ENCODE measurements around the gene GNA12.
A peak's percentile ranks its signal among the peaks of the same experiment; 100 is the strongest.

The GNA12 gene

GRCh38 chr7:2811476-2812113, 32.5 kb downstream of the GNA12 start:
- TF ChIP-seq, protein P1, sequence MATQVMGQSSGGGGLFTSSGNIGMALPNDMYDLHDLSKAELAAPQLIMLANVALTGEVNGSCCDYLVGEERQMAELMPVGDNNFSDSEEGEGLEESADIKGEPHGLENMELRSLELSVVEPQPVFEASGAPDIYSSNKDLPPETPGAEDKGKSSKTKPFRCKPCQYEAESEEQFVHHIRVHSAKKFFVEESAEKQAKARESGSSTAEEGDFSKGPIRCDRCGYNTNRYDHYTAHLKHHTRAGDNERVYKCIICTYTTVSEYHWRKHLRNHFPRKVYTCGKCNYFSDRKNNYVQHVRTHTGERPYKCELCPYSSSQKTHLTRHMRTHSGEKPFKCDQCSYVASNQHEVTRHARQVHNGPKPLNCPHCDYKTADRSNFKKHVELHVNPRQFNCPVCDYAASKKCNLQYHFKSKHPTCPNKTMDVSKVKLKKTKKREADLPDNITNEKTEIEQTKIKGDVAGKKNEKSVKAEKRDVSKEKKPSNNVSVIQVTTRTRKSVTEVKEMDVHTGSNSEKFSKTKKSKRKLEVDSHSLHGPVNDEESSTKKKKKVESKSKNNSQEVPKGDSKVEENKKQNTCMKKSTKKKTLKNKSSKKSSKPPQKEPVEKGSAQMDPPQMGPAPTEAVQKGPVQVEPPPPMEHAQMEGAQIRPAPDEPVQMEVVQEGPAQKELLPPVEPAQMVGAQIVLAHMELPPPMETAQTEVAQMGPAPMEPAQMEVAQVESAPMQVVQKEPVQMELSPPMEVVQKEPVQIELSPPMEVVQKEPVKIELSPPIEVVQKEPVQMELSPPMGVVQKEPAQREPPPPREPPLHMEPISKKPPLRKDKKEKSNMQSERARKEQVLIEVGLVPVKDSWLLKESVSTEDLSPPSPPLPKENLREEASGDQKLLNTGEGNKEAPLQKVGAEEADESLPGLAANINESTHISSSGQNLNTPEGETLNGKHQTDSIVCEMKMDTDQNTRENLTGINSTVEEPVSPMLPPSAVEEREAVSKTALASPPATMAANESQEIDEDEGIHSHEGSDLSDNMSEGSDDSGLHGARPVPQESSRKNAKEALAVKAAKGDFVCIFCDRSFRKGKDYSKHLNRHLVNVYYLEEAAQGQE (IDR thresholded peaks at IDR 0.05; ENCODE audit: insufficient read depth in 1 of 2, low read depth in 2 of 2, low read length in 2 of 2): peak; percentile 52 to 55; a peak in 2 of 4 replicates
- TF ChIP-seq FOXP2 (optimal IDR thresholded peaks at IDR 0.05; ENCODE audit: borderline replicate concordance, extremely low read depth, extremely low read length, insufficient read depth) (no peak), SIN3A (IDR thresholded peaks at IDR 0.05; ENCODE audit: borderline replicate concordance, insufficient read depth, low read length) (no peak), TAF1 (IDR thresholded peaks at IDR 0.05; ENCODE audit: borderline replicate concordance, insufficient read depth, low read length) (no peak)

- TF ChIP-seq SIN3A (IDR thresholded peaks at IDR 0.05; ENCODE audit: borderline replicate concordance, insufficient read depth, low read length) (no peak), POLR2AphosphoS5 (IDR thresholded peaks at IDR 0.05; ENCODE audit: low read depth, low read length) (no peak), FOXP2 (optimal IDR thresholded peaks at IDR 0.05; ENCODE audit: borderline replicate concordance, extremely low read depth, extremely low read length, insufficient read depth) (no peak), TAF1 (IDR thresholded peaks at IDR 0.05; ENCODE audit: borderline replicate concordance, insufficient read depth, low read length) (no peak)
- TF ChIP-seq, protein P1 (IDR thresholded peaks at IDR 0.05; ENCODE audit: insufficient read depth in 1 of 2, low read depth in 2 of 2, low read length in 2 of 2): no peak
Measured at GRCh38 chr7:2810682-2811415, 33.3 kb downstream of the GNA12 start.

DNA sequence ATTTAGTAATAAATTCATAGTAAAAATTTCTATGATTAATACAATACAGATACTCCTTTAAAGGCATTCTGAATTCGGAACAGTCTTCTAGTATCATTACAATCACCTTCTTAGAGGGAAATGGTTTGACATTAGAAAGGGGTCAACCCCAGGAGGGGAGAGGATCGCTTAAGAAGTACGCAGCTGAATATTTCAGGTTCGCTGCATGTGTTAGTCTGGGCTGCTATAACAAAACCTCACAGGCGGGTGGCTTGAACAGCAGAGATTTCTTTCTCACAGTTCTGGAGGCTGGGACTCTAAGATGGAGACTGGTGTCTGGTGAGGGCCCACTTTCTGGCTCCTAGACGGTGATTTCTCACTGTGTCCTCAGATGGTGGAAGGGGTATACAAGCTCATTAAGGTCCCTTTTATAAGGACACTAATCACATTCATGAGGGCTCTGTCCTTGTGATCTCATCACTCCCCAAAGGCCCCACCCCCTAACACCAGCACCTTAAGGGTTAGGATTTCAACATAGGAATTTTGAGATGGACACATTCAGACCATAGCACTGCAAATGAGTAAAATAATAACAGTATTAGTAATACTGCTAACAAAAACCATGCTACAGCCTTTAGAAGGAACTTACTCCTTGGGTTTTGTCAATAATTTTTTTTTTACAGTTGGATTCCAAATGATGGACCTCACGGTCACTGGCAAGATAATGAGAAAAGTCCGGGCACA, 34.0 kb downstream of the GNA12 start:
- TF ChIP-seq POLR2AphosphoS5 (IDR thresholded peaks at IDR 0.05; ENCODE audit: low read depth, low read length) (no peak), TAF1 (IDR thresholded peaks at IDR 0.05; ENCODE audit: borderline replicate concordance, insufficient read depth, low read length) (no peak), FOXP2 (optimal IDR thresholded peaks at IDR 0.05; ENCODE audit: borderline replicate concordance, extremely low read depth, extremely low read length, insufficient read depth) (no peak), SIN3A (IDR thresholded peaks at IDR 0.05; ENCODE audit: borderline replicate concordance, insufficient read depth, low read length) (no peak)
- TF ChIP-seq, protein P1 (IDR thresholded peaks at IDR 0.05; ENCODE audit: insufficient read depth in 1 of 2, low read depth in 2 of 2, low read length in 2 of 2): no peak

GRCh38 chr7:2808891-2809665, 35.0 kb downstream of the GNA12 start:
- TF ChIP-seq, protein P1 (IDR thresholded peaks at IDR 0.05; ENCODE audit: insufficient read depth in 1 of 2, low read depth in 2 of 2, low read length in 2 of 2): no peak
- TF ChIP-seq TAF1 (IDR thresholded peaks at IDR 0.05; ENCODE audit: borderline replicate concordance, insufficient read depth, low read length): no peak
- no peak for TF ChIP-seq POLR2AphosphoS5 (IDR thresholded peaks at IDR 0.05; ENCODE audit: low read depth, low read length)
- no peak for TF ChIP-seq SIN3A (IDR thresholded peaks at IDR 0.05; ENCODE audit: borderline replicate concordance, insufficient read depth, low read length)
- TF ChIP-seq FOXP2 (optimal IDR thresholded peaks at IDR 0.05; ENCODE audit: borderline replicate concordance, extremely low read depth, extremely low read length, insufficient read depth): no peak

Data from PFSK-1 (cell line).